Prostate gland (tissue), 2 donors: ENCODE measurements around the gene TYMS. TPM values are rescaled to one million over a fixed set of nuclear protein-coding genes. Genes with fewer than 3 reads are reported as not detected.

Source experiments
- DNase-seq: peaks from one replicate; pipeline ENCODE4 v3.0.0-alpha.2; 2019; ENCODE audit warnings: low spot score
- H3K27ac ChIP-seq, 2 donors: fragments of 200-600 bp; sonication (generic); 2 replicates each; pipeline ENCODE4 v1.5.1; 2017 to 2019
- H3K27me3 ChIP-seq: fragments of 200-600 bp; sonication (generic); replicated peaks from 2 replicates; pipeline ENCODE4 v1.5.1; 2019; ENCODE audit not compliant: insufficient read depth
- H3K36me3 ChIP-seq, 2 donors: fragments of 200-600 bp; sonication (generic); 1 replicate in 1 of 2; 2 replicates in 1 of 2; pipeline versions ENCODE4 v1.5.1 to v1.8.1; 2017 to 2019
- H3K4me1 ChIP-seq: fragments of 200-600 bp; sonication (generic); replicated peaks from 2 replicates; pipeline ENCODE4 v1.5.1; 2019
- H3K4me3 ChIP-seq, 2 donors: fragments of 200-600 bp; sonication (generic); 2 replicates each; pipeline ENCODE4 v1.5.1; 2017 to 2019
- H3K9me3 ChIP-seq: fragments of 200-600 bp; sonication (generic); 2 replicates; pipeline ENCODE4 v1.5.1; 2017
- POLR2A ChIP-seq: fragments of 450-650 bp; IDR thresholded peaks from one replicate; pipeline ENCODE4 v1.6.1; 2016; ENCODE audit warnings: antibody characterized with exemption, mild to moderate bottlenecking
- POLR2AphosphoS5 ChIP-seq: sonication (generic); formaldehyde crosslinking; IDR thresholded peaks from one replicate; pipeline ENCODE4 v1.6.1; 2017; ENCODE audit warnings: antibody characterized with exemption
- WGBS: methylation state at CpG from one replicate; pipeline ENCODE4 v1.1.5; 2018; 5-methylcytosine and 5-hydroxymethylcytosine counted together
- intact Hi-C: fragments of 100-400 bp; cut with DNase I; formaldehyde crosslinking; loops from one replicate; pipeline ENCODE4 v1.14.2; 2022
- total RNA-seq, 2 donors: library from RNA; depleted of rRNA; stranded (reverse); fragments of >200 nt; gene quantifications; one replicate each; pipeline ENCODE4 v1.1.0, GENCODE V29; 2016
- TF ChIP-seq, protein P1 (sequence below), 4 experiments: fragments of 200-600 bp in 2 of 4; fragments of 450-650 bp in 2 of 4; sonication (generic) in 2 of 4; IDR thresholded peaks; 1 replicate in 3 of 4; 2 replicates in 1 of 4; pipeline ENCODE4 v1.5.1; 2016 to 2019; ENCODE audit warnings: antibody characterized with exemption in 4 of 4, mild to moderate bottlenecking in 2 of 4, moderate library complexity in 2 of 4

The TYMS gene
- total RNA-seq, 2 donors from 2014 or later = 8.2 to 9.6 TPM

DNA sequence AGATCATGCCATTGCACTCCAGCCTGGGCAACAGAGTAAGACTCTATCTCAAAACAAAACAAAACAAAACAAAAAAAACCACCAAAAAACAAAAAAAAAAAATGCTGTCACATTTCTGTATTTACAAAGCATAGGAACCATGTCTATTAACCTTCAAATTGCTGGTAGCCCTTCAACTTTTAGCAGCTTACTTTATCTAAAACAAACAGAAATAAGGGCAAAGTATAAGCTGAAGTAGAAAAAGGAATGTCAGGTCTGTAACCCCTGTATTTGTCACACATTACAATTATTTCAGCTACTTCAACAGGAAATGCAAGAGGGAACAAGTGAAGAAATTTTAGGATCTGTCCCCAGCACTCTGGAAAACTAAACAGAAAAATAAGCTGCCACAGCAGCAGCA is 25.4 kb downstream of the TYMS start:
- intact Hi-C loops = no loop called here
- no peaks in the 10 kb centered on the region for H3K4me1 ChIP-seq
- DNase-seq = no peak
- H3K27ac ChIP-seq = no peak overlapping the region
- no peaks in the 10 kb centered on the region for H3K27me3 ChIP-seq
- no peaks in the 10 kb centered on the region for H3K9me3 ChIP-seq
- TF ChIP-seq POLR2AphosphoS5 (no peak), POLR2A (no peak)
- TF ChIP-seq, protein P1, sequence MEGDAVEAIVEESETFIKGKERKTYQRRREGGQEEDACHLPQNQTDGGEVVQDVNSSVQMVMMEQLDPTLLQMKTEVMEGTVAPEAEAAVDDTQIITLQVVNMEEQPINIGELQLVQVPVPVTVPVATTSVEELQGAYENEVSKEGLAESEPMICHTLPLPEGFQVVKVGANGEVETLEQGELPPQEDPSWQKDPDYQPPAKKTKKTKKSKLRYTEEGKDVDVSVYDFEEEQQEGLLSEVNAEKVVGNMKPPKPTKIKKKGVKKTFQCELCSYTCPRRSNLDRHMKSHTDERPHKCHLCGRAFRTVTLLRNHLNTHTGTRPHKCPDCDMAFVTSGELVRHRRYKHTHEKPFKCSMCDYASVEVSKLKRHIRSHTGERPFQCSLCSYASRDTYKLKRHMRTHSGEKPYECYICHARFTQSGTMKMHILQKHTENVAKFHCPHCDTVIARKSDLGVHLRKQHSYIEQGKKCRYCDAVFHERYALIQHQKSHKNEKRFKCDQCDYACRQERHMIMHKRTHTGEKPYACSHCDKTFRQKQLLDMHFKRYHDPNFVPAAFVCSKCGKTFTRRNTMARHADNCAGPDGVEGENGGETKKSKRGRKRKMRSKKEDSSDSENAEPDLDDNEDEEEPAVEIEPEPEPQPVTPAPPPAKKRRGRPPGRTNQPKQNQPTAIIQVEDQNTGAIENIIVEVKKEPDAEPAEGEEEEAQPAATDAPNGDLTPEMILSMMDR (IDR thresholded peaks at IDR 0.05) = no peak
- no peak overlapping the region for H3K4me3 ChIP-seq
- H3K36me3 ChIP-seq = no peaks in the 10 kb centered on the region

DNA sequence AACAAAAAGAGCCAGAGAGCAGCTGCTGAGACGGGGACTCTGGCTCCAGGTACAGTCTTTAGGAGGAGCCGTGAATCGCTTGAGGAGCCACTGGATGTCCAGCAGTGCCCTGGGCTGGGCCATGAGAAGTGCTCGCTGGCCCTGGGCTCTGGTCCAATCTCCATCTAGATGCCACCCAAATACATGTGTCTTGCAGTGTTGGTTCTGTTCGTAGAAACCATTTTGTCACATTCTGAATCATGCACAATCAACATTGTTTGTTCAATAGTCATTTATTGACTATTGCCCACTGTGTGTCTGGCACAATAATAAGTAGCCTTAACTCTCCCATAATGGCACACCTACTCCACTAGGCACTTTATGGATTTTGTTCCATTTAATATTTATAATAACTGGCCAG is 26.1 kb downstream of the TYMS start:
- WGBS = 84% methylated on average over 5 of the region's 5 CpGs
- intact Hi-C loops = no loop called here
- no peak for DNase-seq

DNA sequence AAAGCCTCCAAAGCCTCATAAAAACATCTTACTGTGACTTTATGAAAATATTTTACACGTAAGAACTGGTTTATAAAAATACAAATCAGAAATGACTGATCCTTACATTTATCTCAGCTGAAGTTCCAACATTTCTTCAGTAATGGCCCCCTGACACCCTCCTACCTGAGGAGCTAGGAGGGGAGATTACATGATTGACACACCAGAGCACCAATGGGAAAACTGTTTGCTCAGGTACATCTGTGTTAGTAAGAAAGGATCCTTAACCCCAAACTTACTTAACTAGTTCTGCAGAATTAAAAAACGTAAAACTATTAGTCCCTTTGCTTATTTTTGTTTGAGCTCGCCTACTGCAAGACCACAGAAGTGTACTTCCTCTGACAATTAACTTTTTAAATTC is 28.0 kb downstream of the TYMS start:
- 59% methylated on average over 3 of the region's 3 CpGs for WGBS
- intact Hi-C loops = no loop called here
- no peaks in the 10 kb centered on the region for H3K36me3 ChIP-seq
- no peaks in the 10 kb centered on the region for H3K27me3 ChIP-seq
- TF ChIP-seq POLR2A (no peak), POLR2AphosphoS5 (no peak)
- TF ChIP-seq, protein P1 (IDR thresholded peaks at IDR 0.05) = no peak
- no peak for DNase-seq
- no peaks in the 10 kb centered on the region for H3K9me3 ChIP-seq
- no peak overlapping the region for H3K27ac ChIP-seq
- H3K4me3 ChIP-seq = no peak overlapping the region
- H3K4me1 ChIP-seq = no peaks in the 10 kb centered on the region

More for the DNA sequence above, 26.1 kb downstream of the TYMS start:
- Histone ChIP-seq H3K4me3 (no peak overlapping the region), H3K36me3 (no peaks in the 10 kb centered on the region), H3K4me1 (no peaks in the 10 kb centered on the region), H3K27me3 (no peaks in the 10 kb centered on the region), H3K27ac (no peak overlapping the region), H3K9me3 (no peaks in the 10 kb centered on the region)
- TF ChIP-seq, protein P1 (IDR thresholded peaks at IDR 0.05) = no peak
- no peak for TF ChIP-seq POLR2A
- no peak for TF ChIP-seq POLR2AphosphoS5

DNA sequence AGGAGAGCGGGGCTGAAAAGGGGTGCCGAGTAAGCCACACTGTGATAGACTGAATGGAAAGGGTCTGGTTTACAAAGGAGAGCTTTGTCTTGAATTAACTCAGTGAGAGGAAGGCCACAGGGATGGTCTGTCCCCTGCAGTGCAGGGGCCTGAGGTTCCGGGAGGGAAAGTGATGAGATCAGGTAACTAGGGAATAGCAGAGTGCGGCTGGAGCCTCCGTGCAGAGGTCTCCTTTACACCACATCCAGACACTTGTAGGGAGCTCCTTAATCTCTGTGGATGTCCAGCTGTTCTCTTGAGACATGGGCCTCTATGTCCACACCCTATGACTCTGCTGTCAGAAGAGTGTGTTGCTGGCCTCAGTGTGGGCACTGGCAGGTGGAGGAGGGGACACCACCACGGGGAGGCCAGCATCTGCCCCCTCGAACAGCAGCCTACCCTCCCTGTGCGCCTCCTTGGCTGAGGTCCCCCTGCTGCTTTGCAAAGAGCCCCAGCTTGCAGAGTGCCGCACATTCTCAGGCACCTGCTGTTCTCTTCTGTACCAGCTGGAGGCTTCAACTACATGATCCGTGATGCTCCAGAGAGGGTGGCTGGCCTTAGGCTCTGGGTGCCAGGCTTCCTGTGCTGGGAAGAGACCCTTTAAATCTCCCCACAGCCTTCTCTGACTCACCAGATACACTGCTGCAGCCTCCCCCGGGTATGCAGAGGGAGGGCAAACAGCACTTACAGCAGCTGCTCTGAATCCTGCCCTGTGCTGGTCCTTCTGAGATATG is 29.1 kb downstream of the TYMS start:
- WGBS = 75% methylated on average over 11 of the region's 11 CpGs
- intact Hi-C loops = no loop called here
- no peaks in the 10 kb centered on the region for H3K36me3 ChIP-seq
- H3K4me1 ChIP-seq = no peaks in the 10 kb centered on the region
- no peaks in the 10 kb centered on the region for H3K9me3 ChIP-seq
- no peak overlapping the region for H3K4me3 ChIP-seq
- H3K27me3 ChIP-seq = no peaks in the 10 kb centered on the region
- no peak overlapping the region for H3K27ac ChIP-seq
- DNase-seq = no peak
- no peak for TF ChIP-seq POLR2A
- no peak for TF ChIP-seq POLR2AphosphoS5
- TF ChIP-seq, protein P1 (IDR thresholded peaks at IDR 0.05) = no peak

DNA sequence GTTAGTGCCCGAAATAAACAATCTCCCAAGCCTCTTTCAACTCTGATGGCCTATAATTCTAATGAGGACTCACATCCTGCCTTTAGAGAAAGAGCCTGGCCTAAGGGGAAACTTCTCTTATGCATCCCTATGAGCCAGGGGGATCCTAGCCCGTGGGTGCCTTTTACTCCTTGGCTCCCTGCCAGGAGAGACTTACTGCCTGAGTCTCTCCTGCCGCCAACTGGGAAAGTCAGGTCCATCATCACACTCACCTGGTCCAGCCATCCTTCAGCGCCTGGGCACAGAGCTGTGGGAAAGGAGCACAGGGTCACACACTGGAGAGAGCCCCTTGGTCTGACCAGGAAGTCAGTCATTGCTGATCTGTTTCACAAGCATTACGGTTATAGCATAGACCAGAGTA is 30.9 kb downstream of the TYMS start:
- H3K27me3 ChIP-seq = no peaks in the 10 kb centered on the region
- H3K4me3 ChIP-seq = no peak overlapping the region
- TF ChIP-seq, protein P1 (IDR thresholded peaks at IDR 0.05) = no peak
- TF ChIP-seq POLR2A = no peak
- H3K36me3 ChIP-seq = no peaks in the 10 kb centered on the region
- intact Hi-C loops = no loop called here
- H3K27ac ChIP-seq = no peak overlapping the region
- WGBS = 70% methylated on average over 5 of the region's 5 CpGs
- H3K4me1 ChIP-seq = no peaks in the 10 kb centered on the region
- no peak for DNase-seq
- no peaks in the 10 kb centered on the region for H3K9me3 ChIP-seq
